Measurements from ENCODE around the gene A4GALT.

DNA sequence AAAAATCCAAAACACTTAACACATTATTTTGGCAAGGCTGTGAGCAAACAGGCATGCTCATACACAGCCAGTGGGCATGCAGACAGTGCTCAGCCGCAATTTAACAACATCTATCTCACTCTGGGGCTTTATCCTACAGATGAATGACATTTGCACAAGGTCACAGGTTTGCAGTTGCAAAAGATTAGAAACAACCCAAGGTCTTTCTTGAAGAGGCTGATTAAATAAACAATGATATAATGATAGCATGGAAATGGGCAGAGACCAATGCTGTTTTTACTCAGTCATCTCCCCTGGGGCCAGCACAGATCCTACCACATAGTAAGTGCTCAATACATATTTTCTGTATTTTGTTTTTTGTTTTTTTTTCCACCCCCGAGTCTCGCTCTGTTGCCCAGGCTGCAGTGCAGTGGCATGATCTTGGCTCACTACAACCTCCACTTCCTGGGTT, 9.4 kb downstream of the A4GALT start:
- no peak for TF ChIP-seq ARNT (IDR thresholded peaks at IDR 0.05)
- no peak for TF ChIP-seq HDGF (IDR thresholded peaks at IDR 0.05; ENCODE audit: borderline replicate concordance)
- no peak for TF ChIP-seq TARDBP (IDR thresholded peaks at IDR 0.05)
- no peak for TF ChIP-seq NFRKB (IDR thresholded peaks at IDR 0.05)
- TF ChIP-seq BHLHE40 (IDR thresholded peaks at IDR 0.05; ENCODE audit: borderline replicate concordance): no peak
- TF ChIP-seq FOXM1 (IDR thresholded peaks at IDR 0.05; ENCODE audit: borderline replicate concordance): no peak
- no peak for TF ChIP-seq L3MBTL2 (conservative IDR thresholded peaks at IDR 0.05)
- no peak for TF ChIP-seq PKNOX1 (IDR thresholded peaks at IDR 0.05)
- no peak for TF ChIP-seq SUZ12 (IDR thresholded peaks at IDR 0.05)
- TF ChIP-seq SP1 (IDR thresholded peaks at IDR 0.05): no peak
- TF ChIP-seq ELF4 (IDR thresholded peaks at IDR 0.05): no peak
- no peak for TF ChIP-seq FOXK2 (IDR thresholded peaks at IDR 0.05)
- no peak for TF ChIP-seq ZNF384 (IDR thresholded peaks at IDR 0.05)
- no peak for TF ChIP-seq FOXA1 (IDR thresholded peaks at IDR 0.05)

All from HEK293T (cell line).